Heart right ventricle (tissue), 16 donors: ENCODE data around the gene NUSAP1. TPM values are rescaled to one million over a fixed set of nuclear protein-coding genes. Genes with fewer than 3 reads are reported as not detected.
"Not testable (repeated sequence)": the region's sequence is repeated elsewhere in the genome, so short reads cannot be mapped to it uniquely, and the experiment has no call there.

Source experiments
- ATAC-seq, 8 donors: fragments of 200-7000 bp; cut with Tn5 transposase; one replicate each; pipeline ENCODE4 v1.9.1; 2020; ENCODE audit warnings: mild to moderate bottlenecking in 8 of 8, moderate library complexity in 8 of 8, moderate number of reproducible peaks in 1 of 8
- DNase-seq, 2 donors: peaks; one replicate each; pipeline ENCODE4 v3.0.0-alpha.2; 2020
- H3K27ac ChIP-seq, 10 donors: fragments of 200-600 bp; sonication (generic) in 2 of 10; one replicate each; pipeline versions ENCODE4 v1.5.0 to v1.8.0; 2020 to 2022; ENCODE audit warnings: mild to moderate bottlenecking in 3 of 10
- H3K27me3 ChIP-seq, 7 donors: fragments of 200-600 bp; one replicate each; pipeline ENCODE4 v1.8.0; 2021 to 2022; ENCODE audit warnings: mild to moderate bottlenecking in 2 of 7
- H3K36me3 ChIP-seq, 9 donors: fragments of 200-600 bp; sonication (generic) in 1 of 9; one replicate each; pipeline versions ENCODE4 v1.5.0 to v1.8.0; 2020 to 2022; ENCODE audit warnings: mild to moderate bottlenecking in 2 of 9
- H3K4me1 ChIP-seq, 9 donors: fragments of 200-600 bp; sonication (generic) in 1 of 9; one replicate each; pipeline versions ENCODE4 v1.5.0 to v1.8.0; 2020 to 2022; ENCODE audit warnings: mild to moderate bottlenecking in 4 of 9
- H3K4me3 ChIP-seq, 10 donors: fragments of 200-600 bp; sonication (generic) in 2 of 10; one replicate each; pipeline versions ENCODE4 v1.5.0 to v1.8.0; 2020 to 2022; ENCODE audit warnings: mild to moderate bottlenecking in 7 of 10, moderate library complexity in 2 of 10
- H3K9me3 ChIP-seq, 11 donors: fragments of 200-600 bp in 10 of 11; sonication (generic) in 2 of 11; one replicate each; pipeline versions ENCODE4 v1.5.0 to v1.8.0; 2013 to 2022; ENCODE audit warnings: mild to moderate bottlenecking in 2 of 11, control low read depth in 1 of 11, moderate library complexity in 1 of 11
- WGBS, 2 donors: extraction: QIAGEN DNeasy Blood & Tissue Kit; methylation state at CpG; one replicate each; pipeline ENCODE4 v1.1.7; 2013; ENCODE audit warnings: inconsistent platforms in 1 of 2; 5-methylcytosine and 5-hydroxymethylcytosine counted together
- intact Hi-C, 10 donors: fragments of 100-400 bp; cut with DNase I; formaldehyde crosslinking; loops; one replicate each; pipeline versions ENCODE4 v1.11.1 to v1.14.2; 2022
- polyA plus RNA-seq, 2 donors: library from polyadenylated mRNA; stranded (reverse); fragments of 200-250 nt; gene quantifications; one replicate each; pipeline ENCODE4 v1.2.3, GENCODE V29; 2013
- total RNA-seq, 10 donors: library from RNA; stranded (reverse); fragmentation: NEBNext Ultra II Directional in 3 of 10; extraction: Animal tissue kit (Norgen Biotek cat#: 25700) in 3 of 10; gene quantifications; one replicate each; pipeline versions ENCODE4 v1.2.1 to v1.2.4, GENCODE V29; 2021 to 2023
- TF ChIP-seq, protein P1 (sequence below), 9 donors: fragments of 200-600 bp; sonication (generic) in 2 of 9; IDR thresholded peaks; one replicate each; pipeline versions ENCODE4 v1.5.0 to v1.8.0; 2021 to 2022; ENCODE audit warnings: antibody characterized with exemption in 9 of 9, mild to moderate bottlenecking in 5 of 9, moderate library complexity in 1 of 9
- donor health status: Arrhythmogenic right ventricular cardiomyopathy.
- donor health status: ischemic (EF 13 %, LVEDD 7.1; RV severe dilation, severe dysfunction).
- donor health status: healthy with polysubstance abuse.
- donor health status: DM: no; HTN: yes; CAD: no.
- donor health status: DM: no; HTN: no; CAD: no.
- donor health status: ischemic (EF 25% LVEDD 6.9; RV normal size, moderate dysfunction).
- donor health status: ischemic (EF 25% LVEDD 5.7; RV mildly dilated, moderate dysfunction).
- donor health status: healthy.
- donor health status: DM: yes; HTN: yes; CAD: no.
- donor health status: Ischemic cardiomyopathy.
- donor health status: ischemic (EF 35%, LVEDD 5.7; RV mildly dilated, moderate dysfunction).
- donor health status: nonischemic (EF 11% LVEDD 7.7; RV severe dilation, severe dysfunction).
- donor health status: DM: yes; HTN: yes; CAD: no.
- donor health status: PGD.
- donor health status: ischemic (EF 29% LVEDD 5.4; RV normal size, mild dysfunction).
- donor health status: nonischemic (EF 23%, LVEDD 6.1; RV moderate dilation, normal function).

The NUSAP1 gene
- total and polyA plus RNA-seq, 12 donors, result 0.66 to 16.6 (median 1.2) TPM

DNA sequence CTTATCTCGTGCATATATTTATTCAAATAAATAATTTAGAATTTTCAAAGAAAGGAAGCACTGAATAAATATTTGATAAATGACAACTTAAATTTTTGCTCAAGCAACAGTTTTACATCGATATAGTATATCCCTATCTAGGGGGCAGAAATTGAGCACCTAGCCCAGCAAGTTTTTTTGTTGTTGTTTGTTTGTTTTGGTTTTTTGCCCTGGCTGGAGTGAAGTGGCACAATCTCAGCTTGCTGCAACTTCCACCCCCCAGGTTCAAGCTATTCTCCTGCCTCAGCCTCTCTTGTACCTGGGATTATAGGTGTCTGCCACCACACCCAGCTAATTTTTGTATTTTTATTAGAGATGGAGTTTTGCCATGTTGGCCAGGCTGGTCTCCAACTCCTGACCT, 42.7 kb upstream of the NUSAP1 start:
- Histone ChIP-seq H3K4me3 (no peak overlapping the region), H3K4me1 (peaks cover 0 to 62% (median 37%) of the 10 kb centered on the region in 9 donors), H3K36me3 (peaks cover 0 to 97% (median 34%) of the 10 kb centered on the region in 9 donors), H3K27ac (no peak overlapping the region), H3K9me3 (no peaks in the 10 kb centered on the region), H3K27me3 (no peaks in the 10 kb centered on the region)
- ATAC-seq (no peak), DNase-seq (no peak)
- TF ChIP-seq, protein P1, sequence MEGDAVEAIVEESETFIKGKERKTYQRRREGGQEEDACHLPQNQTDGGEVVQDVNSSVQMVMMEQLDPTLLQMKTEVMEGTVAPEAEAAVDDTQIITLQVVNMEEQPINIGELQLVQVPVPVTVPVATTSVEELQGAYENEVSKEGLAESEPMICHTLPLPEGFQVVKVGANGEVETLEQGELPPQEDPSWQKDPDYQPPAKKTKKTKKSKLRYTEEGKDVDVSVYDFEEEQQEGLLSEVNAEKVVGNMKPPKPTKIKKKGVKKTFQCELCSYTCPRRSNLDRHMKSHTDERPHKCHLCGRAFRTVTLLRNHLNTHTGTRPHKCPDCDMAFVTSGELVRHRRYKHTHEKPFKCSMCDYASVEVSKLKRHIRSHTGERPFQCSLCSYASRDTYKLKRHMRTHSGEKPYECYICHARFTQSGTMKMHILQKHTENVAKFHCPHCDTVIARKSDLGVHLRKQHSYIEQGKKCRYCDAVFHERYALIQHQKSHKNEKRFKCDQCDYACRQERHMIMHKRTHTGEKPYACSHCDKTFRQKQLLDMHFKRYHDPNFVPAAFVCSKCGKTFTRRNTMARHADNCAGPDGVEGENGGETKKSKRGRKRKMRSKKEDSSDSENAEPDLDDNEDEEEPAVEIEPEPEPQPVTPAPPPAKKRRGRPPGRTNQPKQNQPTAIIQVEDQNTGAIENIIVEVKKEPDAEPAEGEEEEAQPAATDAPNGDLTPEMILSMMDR (IDR thresholded peaks at IDR 0.05), result no peak
- intact Hi-C loops, result no loop called here
- 93 to 94% methylated on average over 2 of the region's 2 CpGs for WGBS, 2 donors

DNA sequence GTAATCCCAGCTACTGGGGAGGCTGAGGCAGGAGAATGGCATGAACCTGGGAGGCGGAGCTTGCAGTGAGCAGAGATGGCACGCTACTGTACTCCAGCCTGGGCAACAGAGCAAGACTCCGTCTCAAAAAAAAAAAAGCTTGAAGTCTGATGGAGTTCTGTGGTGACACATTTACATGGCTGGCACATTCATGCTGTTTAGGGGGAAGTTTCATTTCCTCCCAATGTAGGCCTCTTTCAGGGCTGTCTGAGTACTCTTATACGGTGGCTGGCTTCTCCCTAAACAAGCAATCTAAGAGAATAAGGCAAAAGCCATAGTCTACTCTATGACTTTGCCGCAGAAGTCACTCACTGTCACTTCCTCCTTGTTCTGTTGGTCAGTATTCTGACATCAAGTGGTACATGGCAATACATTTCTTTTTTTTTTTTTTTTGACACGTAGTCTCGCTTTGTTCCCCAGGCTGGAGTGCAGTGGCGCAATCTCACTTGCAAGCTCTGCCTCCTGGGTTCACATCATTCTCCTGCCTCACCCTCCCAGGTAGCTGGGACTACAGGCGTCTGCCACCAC, 41.5 kb upstream of the NUSAP1 start:
- H3K27me3 ChIP-seq, result no peaks in the 10 kb centered on the region
- H3K27ac ChIP-seq, result peak overlapping the region in 3 of 10 donors; percentile 4 to 67 (median 8)
- intact Hi-C loops, result no loop called here
- H3K4me3 ChIP-seq, result no peak overlapping the region
- peak in 6 of 8 donors; percentile 25 to 51 (median 41) for ATAC-seq
- peaks cover 0 to 99% (median 25%) of the 10 kb centered on the region in 9 donors for H3K36me3 ChIP-seq
- DNase-seq, result no peak
- no peaks in the 10 kb centered on the region for H3K9me3 ChIP-seq
- H3K4me1 ChIP-seq, result peaks cover 0 to 50% (median 25%) of the 10 kb centered on the region in 9 donors
- TF ChIP-seq, protein P1 (IDR thresholded peaks at IDR 0.05), result no peak
- WGBS, 2 donors, result 88 to 91% methylated on average over 9 of the region's 9 CpGs

DNA sequence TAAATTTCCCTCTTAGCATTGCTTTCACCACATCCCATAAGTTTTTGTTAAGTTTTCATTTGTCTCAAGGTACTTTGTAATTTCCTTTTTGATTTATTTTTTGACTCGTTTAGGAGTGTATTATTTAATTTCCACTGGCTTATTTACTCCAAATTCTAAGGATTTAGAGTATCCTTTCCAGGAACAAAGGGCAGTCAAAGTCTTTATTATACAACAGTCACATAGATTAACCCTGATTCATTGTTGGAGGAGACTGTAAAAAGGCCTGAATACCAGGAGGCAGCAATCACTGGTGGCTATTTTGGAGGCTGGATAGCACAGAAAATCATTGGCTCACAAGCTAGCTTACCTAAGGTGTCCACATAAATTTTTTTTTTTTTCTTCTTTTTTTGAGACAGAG, 40.2 kb upstream of the NUSAP1 start:
- H3K9me3 ChIP-seq, result no peaks in the 10 kb centered on the region
- no peak for ATAC-seq
- H3K4me1 ChIP-seq, result peaks cover 0 to 36% (median 14%) of the 10 kb centered on the region in 9 donors
- DNase-seq, result no peak
- H3K4me3 ChIP-seq, result no peak overlapping the region
- H3K36me3 ChIP-seq, result peaks cover 0 to 99% (median 18%) of the 10 kb centered on the region in 9 donors
- intact Hi-C loops, result no loop called here
- TF ChIP-seq, protein P1 (IDR thresholded peaks at IDR 0.05), result no peak
- H3K27me3 ChIP-seq, result no peaks in the 10 kb centered on the region
- 76 to 82% methylated on average over 1 of the region's 1 CpG for WGBS, 2 donors
- peak overlapping the region in 1 of 10 donors; percentile 4 for H3K27ac ChIP-seq

DNA sequence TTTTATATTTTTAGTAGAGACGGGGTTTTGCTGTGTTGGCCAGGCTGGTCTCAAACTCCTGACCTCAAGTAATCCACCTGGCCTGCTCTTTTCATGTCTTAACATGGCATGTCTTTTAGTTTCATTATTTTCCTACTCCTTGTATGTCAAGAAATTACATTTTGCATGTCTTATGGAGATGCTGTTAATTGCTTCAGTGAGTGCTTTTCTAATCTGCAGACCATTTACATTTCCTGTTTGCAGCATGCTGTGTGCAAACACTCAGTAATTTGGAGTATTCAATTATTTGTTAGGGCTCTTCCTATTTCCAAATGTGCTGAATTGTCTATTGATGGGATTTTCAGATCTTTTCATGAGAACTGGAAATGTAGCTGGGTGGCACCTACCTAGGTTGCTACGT, 31.5 kb upstream of the NUSAP1 start:
- H3K4me1 ChIP-seq, H3K9me3 ChIP-seq, H3K4me3 ChIP-seq, intact Hi-C loops, H3K27ac ChIP-seq, H3K27me3 ChIP-seq, DNase-seq, ATAC-seq: not testable (repeated sequence)
- peaks cover 0 to 68% (median 31%) of the 10 kb centered on the region in 9 donors for H3K36me3 ChIP-seq
- 97 to 98% methylated on average over 2 of the region's 2 CpGs for WGBS, 2 donors

DNA sequence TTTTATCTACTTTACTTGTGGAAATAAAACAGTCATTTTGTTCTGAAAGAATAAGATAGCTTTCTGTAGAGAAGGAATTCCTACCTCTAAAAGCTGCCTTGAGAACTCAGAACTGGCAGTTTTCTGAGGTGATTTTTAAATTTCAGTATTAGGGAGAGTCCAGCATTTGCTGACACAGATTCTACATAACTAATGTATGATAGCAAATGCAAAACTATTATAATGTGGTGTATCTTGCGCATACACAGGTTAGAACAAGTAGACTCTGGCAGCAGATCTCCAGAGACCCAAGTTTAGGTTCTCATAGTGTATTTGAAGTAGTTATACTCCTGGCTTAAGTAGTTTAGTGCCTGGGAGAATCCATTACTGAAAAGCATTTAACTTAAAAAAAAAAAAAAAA, 31.1 kb upstream of the NUSAP1 start:
- no peak for DNase-seq
- Histone ChIP-seq H3K36me3 (peaks cover 0 to 63% (median 31%) of the 10 kb centered on the region in 9 donors), H3K27me3 (no peaks in the 10 kb centered on the region), H3K27ac (no peak overlapping the region), H3K4me3 (no peak overlapping the region), H3K9me3 (no peaks in the 10 kb centered on the region), H3K4me1 (no peaks in the 10 kb centered on the region)
- WGBS, 2 donors, result 95 to 98% methylated on average over 1 of the region's 1 CpG
- TF ChIP-seq, protein P1 (IDR thresholded peaks at IDR 0.05), result no peak
- intact Hi-C loops, result no loop called here
- ATAC-seq, result no peak
